DND-41 (cell line): ENCODE data around the gene TMUB2.

ENCODE experiments used
- EZH2 ChIP-seq: IDR thresholded peaks from 3 replicates; pipeline ENCODE4 v1.6.1; 2012; ENCODE audit warnings: borderline replicate concordance, low read depth, mild to moderate bottlenecking, moderate library complexity, low read length, inconsistent platforms; ENCODE audit not compliant: severe bottlenecking
- TF ChIP-seq, protein P1 (sequence below): IDR thresholded peaks from 2 replicates; pipeline ENCODE4 v1.5.1; 2012; ENCODE audit warnings: borderline replicate concordance, low read length, moderate library complexity, mild to moderate bottlenecking; ENCODE audit not compliant: poor library complexity, severe bottlenecking; ENCODE audit errors: extremely low read depth

DNA sequence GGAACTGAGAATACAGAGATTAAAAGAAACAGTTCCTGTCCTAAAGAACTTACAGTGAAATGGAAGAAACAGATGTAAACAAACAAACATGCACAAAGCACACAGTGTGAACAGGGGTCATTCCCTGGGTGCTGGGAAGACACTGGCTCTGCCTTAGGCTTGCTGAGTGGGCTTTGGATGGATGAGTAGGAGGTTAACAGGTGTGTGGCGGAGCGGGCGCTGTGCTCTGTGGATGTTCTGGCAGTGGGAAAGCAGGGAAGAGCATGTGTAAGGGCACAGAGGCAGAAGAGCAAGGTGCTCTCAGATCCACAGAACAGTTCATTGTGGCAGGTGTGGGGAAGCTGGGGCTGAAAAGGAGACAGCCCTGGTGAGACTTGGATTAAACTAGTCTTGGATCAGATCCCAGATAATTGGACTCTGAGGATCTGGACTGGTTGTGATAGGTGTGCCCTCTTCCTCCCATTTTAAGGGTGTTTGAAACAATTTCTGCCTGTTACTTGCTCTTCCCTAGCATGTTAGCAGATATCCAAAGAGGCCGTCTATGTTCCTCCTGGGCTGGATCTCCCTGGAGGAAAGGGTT, 36.9 kb upstream of the TMUB2 start:
- no peak for TF ChIP-seq EZH2
- TF ChIP-seq, protein P1, sequence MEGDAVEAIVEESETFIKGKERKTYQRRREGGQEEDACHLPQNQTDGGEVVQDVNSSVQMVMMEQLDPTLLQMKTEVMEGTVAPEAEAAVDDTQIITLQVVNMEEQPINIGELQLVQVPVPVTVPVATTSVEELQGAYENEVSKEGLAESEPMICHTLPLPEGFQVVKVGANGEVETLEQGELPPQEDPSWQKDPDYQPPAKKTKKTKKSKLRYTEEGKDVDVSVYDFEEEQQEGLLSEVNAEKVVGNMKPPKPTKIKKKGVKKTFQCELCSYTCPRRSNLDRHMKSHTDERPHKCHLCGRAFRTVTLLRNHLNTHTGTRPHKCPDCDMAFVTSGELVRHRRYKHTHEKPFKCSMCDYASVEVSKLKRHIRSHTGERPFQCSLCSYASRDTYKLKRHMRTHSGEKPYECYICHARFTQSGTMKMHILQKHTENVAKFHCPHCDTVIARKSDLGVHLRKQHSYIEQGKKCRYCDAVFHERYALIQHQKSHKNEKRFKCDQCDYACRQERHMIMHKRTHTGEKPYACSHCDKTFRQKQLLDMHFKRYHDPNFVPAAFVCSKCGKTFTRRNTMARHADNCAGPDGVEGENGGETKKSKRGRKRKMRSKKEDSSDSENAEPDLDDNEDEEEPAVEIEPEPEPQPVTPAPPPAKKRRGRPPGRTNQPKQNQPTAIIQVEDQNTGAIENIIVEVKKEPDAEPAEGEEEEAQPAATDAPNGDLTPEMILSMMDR, result no peak
